Activated CD4-positive, alpha-beta T cell treated with anti-CD3 and anti-CD28 coated beads, Interleukin-2, Interleukin-4, amounts not matched to agents 100 ng/mL and 50 ng/mL, durations not matched to agents 16 hours and 8 hours (primary cell): Measurements from ENCODE around the gene GALNT18.

Experiments
- DNase-seq: peaks from one replicate; pipeline ENCODE4 v3.0.0-alpha.2; 2020; ENCODE audit warnings: low spot score

The GALNT18 gene

DNA sequence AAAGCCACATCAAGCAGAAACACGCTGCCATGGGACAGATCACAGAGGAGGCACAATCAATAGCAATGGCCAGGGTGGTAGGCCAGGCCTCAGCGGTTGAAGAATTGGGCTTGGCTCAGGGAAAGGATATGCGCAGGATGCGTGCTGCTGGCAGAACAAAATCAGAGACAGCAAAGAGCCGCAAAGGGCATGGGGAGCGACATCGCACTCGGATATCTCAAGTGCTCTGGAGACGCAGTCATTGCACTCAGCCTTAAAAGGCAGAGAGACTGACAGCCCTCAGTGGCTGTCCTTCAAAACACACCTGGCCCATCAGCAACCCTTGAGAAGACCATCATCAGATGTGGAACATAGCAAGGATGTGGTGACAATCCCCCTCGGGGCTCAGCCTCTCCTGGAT, 319.2 kb downstream of the GALNT18 start:
- no peak for DNase-seq

DNA sequence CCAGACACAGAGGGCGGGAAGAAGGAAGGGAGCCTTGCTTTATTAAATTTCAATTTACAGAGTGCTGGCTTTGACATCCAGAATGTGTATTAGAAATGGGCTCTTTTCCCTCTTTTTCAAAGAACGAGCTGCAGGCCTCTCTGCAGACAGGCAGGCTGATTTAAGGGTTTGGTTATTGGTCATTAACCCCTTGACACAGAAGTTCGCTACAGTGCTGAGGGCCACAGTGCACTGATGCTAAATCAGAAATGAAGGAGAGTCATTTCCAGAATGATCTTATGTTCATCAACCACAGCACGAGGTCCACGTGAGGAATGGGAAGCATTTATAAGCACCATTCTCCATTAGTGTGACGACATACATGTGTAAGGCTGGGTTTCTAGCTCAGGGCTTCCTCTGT, 320.6 kb downstream of the GALNT18 start:
- no peak for DNase-seq

DNA sequence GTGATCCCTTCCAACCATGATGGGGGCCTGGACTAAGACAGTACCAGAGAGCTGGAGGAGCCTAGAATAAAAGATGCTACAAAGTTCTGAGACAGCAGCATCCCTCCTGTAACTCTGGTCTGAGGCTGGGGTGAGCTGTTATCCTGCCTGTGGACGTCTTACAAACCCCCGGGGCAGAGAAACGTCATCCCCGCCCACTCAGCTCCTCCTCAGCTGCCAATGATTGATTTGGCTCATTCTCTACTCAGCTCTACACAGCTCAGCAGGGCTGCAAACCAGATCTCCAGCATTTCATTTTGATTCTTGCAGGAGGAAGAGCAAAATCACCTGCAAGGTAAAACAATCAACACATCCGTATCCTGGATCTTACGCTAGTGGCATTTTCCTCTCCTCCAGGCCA, 324.2 kb downstream of the GALNT18 start:
- DNase-seq, result no peak

DNA sequence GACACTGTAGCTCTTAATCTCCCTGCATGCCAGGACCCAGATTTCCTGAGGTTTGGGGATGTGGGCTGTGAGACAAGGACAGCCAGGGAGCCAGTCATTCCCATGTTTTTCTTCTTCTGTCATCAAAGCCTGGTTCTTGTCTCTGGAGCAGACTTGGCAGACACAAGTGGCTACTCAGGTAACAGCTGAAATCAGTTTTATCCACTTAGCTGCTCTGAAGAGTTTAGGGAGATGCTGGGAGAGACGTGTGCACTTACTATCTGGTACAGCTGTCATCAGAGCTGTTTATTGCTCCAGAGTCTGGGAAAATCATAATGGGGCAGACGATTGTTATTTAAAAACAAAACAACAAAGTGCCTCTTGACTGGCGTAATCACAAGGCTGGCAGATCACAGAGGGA, 325.4 kb downstream of the GALNT18 start:
- DNase-seq, result no peak

DNA sequence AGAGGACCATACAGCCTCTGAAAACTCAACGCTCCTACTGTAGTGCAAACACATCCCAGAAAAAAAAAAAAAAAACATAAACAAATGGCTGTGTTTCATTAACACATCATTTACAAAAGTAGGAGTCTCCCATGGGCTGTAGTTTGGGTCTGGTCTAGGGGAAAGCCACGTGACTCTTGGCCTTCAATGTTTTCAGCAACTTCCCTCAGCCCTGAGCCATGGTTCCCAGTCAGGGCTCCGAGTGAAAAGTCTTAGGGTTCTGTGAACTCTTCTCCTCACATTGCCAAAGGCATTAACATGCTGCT, 327.3 kb downstream of the GALNT18 start:
- DNase-seq, result no peak

DNA sequence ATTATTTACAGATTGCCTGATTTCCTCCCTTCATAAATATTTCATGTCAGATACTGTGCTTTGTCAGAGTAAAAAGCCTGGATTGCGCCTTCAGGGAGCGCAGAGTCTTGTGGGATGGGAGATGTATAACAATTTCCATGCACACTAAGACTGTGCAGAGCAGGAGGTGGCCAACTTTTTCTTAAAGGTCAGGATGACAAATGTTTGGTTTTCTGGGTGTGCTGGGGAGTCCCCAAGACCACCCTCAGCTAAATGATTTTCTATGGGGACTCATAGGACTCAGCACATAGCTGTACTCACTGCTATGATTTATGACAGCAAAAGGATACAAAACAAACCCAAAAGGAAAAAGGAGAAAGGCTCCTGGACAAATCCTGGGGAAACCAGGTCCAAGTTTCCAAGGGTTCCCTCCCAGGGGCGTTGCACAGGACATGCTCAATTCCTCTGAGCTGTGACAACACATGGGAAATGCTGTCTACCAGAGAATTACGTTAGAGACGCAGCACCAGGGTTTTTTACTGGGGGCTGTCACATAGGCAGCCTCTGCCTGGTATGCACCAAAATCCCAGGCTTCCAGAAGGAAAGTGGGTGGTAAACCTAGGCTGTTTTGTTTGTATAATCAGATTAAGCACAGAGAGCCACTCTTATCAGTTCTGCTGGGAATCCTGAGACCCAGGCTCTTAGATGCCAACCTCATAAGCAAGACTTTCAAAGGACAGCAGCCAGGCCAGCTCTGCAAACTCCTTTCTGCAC, 327.8 kb downstream of the GALNT18 start:
- no peak for DNase-seq

DNA sequence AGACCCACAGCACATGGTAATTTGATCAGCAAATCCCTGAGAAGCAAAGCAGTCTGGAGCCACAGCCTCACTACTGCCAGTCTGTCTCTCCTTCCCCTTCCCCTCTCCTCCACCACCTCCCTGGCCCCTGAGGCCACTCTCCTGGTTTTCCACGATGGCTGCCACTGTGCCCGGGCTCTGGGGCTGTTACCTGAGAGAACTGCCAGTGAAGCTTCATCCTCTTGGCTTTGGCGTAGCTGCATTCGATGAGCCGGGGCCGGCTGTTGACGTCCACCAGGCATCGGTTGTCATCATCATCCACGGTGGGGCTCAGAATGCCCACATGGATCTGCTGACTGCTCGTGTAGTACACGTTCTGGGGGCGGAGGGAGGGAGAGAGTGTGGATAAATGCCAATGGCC, 329.0 kb downstream of the GALNT18 start:
- no peak for DNase-seq

DNA sequence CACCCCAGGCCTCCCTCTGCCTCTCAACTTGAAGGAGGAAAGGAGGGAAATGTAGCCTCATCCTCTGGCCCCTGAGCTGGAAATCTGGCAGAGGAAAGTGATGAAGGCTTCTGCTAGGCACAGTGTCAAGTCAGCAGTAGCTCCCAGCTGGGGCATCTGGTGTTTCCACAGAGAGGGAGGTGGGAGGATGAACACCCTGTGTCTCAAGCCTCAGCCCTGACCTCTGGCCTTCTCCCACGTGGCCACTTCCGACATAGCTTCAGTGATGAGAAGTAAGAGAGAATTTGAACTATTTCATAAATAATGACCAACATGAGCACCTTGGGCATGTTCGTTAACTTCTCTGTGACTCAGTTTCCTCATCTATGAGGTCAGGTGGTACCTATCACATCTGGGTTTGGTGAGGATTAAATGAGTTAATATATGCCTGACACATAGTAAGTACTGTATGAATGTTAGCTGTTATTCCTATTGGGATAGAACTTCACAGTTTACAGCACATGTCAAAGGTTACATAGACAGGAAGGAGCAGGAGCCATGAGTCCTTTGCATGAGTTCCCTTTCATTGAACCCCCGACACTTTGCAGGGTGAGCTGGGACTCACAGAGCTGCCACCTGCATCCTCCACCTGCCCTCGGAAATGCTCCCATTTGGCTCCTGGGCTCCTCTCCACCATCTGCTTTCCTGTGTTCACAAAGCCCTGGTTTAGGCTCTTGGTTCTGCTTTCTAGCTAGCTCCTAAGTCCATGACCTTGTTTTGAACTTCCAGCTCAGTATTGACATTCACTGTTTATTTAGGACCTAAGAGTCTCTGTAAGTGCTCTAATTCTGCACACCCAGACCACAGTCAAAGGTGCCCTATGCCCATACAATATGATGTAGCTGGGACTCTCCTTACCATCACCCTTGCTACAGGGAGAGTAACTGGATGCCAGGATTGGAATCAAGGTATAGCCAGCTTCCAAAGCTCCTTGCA, 330.5 kb downstream of the GALNT18 start:
- DNase-seq, result no peak

DNA sequence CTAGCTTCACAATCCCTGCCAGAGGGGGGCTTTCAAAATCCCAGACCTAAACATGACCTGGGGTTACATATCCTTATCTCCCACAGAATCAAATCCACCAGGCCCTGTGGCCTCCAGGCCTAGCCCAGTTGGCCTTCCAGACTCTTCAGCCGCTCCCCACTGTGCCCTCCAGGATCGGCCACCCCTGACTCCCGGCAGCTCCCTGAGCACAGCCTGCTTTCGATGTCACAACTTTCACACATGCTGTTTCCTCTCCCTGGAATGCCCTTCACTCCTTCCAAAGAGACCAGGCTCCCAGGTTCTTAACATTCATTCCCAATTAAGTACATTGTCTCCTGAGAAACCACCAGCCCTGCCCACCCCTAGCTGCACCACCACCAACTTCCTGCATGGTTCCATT, 331.5 kb downstream of the GALNT18 start:
- DNase-seq, result no peak

DNA sequence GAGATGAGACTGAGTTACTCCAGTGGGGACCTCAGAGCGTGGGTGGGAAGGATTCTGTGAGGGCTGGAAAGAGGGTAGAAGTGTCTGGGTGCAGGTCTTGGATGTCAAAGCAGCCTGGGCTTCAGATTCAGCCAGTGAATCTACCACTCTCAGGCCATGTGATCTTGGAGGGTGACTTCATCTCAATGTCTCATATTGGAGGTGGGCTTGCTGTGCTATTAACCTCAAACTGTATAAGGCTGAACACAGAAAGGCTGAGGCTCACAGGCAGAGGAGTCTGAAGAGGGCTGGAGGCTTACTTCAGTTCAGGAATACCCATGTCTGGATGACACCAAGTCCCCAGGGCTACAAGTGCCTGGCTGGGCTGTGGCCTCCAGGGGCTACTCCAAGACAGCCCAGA, 332.1 kb downstream of the GALNT18 start:
- no peak for DNase-seq

DNA sequence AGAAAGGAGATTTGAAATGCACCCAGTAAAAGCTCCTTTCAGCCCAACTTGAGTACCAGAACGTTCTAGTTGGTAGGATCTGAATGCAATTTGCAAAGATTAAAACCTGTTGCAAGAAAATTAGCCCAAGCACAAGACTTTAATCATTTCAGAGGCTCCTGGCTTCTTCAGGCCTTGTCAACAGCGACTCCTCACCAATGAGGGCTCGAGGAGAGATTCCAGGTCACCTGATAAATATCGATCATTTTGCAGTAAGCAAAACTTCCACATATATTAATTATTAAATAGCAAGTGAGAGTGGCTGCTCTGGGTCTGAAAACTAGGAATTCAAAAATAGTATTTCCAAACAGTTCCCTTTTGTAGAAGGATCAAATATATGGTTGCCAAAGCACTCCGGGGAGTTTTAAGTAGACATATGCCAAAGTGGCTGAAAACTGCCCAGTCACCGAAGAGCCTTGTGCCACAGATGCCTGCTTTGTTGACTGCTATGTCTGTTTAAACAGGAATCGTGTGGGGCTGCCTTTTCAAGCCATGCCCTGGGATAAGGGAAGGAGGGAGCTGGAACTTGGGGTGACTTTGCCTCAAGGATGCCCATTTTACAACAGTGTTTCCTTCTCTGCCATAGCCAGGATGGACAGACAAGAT, 332.7 kb downstream of the GALNT18 start:
- DNase-seq, result no peak

DNA sequence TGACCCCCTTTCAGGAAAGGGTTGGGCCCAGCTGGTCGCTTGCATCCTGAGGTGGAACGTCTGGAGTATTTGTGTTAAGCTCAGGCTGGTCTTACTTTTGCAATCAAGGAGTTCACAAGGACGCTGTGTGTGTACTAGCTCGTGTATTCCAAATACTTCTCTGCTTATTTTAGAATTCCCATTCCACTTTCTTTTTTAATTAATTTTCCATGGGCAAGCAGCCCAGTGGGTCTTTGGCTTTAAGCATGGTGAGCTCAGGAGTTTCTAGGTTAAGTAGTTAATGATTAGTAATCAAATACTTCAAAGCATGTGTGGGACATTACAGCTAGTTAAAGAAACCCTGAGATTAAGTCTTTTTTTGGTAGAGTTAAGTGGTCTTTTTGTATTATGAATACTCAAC, 337.3 kb downstream of the GALNT18 start:
- DNase-seq, result no peak

DNA sequence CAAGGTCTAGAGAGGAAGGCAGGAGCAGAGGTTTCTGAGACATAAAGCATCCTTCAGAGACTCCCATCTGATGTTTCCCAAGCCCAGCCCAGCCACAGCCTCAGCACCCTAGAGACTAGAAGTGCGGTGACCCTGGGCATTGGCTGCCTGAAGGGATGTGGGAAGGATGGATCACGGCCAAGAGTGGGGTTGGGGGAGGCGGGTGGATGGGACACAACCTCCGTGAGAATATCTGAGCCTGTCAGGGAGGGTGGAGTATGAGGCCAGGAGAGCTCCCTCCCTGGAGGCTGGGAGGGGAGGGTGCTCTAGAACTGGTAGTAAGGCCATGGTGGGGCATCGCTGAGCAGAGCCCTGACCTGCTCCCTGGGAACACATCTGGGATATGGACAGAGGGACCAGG, 340.2 kb downstream of the GALNT18 start:
- DNase-seq, result no peak

DNA sequence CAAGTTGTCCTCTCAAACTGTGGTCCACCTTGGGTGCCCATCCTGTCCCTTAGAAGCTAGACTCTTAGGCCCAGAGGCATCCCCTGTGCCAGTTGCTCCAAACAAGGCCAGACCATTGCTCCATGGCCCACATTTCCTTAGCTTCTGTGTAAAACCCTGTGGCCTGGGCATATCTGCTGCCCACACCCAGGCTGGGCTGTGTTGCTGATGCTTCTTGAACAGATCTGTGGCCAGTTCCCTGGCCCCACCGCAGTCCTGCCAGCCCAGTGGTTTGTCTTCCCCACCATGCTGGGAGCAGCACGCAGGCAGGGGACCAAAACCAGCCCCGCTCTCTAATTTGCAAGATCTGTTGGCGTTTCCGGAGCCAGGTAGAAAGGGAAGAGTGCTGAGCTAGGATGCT, 341.0 kb downstream of the GALNT18 start:
- no peak for DNase-seq

DNA sequence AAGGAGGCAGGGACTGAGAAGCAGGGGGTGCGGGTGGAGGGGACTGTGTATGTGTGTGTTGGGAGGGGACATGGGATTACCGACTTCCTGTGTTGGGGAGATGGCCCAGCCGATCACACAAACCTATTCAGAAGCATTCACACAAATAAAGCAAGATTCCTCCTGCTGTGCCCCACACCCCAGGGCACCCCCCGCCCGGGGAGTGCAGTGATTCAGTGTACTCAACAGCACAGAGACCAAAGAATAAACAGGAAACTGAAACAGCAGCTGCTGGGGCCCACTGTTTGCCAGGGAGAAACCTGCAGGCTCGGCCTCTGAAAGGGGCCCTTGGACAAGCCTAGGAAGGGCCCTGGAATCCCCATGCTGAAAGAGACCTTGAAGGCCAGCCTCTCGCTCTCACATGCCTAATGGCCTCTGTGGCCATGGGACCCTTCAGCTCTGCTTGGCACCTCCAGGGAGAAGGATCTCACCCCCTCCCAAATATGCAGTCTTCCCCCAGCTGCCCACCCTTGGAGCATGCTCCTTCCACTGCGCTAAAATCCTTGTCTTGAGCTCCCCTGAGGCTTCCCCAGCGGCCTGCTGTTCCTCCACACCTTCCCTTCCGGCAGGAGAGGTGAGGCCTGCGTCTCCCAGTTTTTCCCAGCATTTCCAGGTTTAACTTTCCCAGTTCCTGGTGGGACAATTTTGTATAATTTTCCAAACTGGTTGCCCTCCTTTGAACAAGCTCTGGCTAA, 341.7 kb downstream of the GALNT18 start:
- no peak for DNase-seq

DNA sequence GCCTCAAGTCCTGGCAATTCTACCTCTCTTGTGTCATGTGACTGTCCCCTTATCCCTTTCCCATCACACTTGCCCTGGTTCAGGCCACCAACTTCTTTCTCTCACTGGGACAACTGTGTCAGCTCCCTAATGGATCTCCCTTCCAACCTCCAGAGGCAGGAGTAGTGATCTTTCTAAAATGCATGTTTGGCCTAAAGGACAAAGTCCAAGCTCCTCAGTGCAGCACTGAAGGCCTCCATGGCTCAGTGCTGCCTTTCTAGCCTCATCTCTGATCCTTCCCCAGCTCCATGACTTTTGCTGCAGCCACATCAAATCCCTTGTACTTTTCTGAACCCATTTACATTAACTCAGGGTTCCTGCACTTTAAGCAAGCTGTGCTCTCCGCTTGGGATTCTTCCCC, 349.6 kb downstream of the GALNT18 start:
- DNase-seq, result no peak

DNA sequence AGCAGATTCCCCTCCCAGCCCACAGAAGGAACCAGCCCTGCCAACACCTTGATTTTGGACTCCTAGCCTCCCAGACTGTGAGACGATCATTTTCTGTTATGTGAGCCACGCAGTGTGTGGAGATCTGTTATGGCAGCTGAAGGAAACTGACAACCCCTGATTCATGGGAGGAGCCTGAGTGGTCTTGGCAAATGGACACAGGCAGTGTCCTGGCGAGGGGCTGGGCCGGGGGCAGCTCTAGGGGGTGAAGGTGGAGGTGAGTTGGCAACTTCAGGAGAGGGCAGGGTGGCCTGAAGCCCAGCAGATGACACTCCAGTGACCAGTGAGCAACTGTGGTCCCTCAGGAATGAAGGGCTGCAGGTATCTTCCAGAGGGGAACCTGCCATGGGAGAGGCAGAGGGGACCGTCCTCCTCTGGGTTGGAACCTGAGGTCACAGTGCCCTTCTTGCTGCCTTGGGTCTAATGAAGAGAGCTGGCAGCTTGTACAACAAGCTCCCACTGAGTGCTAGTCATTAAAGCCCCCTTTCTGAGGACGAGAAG, 351.5 kb downstream of the GALNT18 start:
- no peak for DNase-seq

DNA sequence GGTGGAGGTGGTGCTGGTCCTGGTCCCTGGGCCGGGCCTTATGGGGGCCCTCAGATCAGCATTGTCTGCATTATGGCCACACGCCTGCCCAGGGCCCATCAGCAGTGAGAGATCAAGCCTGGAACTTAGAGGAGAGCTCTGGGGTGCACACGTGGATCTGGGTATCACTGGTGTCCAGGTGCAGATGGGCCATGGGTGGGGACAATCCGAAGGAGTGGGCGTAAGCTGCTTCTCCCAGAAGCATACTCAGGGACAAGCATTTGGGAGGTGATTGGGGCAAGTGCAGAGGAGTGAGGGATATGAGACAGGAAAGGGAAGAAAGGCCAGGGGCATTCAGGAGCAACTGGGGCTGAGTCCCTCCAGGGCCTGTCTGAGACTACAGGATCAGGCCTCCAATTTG, 353.1 kb downstream of the GALNT18 start:
- DNase-seq, result no peak

DNA sequence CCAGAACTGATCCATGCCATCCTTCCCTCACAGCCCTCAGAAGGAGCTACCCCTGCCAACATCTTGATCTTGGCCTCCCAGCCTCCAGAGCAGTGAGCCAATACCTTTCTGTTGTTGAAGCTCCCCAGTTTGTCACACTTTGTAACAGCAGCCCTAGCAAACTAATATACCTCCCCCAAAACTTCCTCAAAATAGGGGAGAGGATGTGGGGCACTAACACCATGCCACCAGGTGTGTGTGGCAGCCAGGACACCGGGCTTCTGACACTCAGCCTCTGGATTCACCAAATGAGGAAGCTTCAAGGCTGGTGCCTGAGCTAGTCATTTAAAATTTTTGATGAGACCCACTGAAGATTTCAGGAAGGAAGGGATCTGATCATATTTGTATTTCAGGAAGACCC, 353.7 kb downstream of the GALNT18 start:
- DNase-seq, result no peak

DNA sequence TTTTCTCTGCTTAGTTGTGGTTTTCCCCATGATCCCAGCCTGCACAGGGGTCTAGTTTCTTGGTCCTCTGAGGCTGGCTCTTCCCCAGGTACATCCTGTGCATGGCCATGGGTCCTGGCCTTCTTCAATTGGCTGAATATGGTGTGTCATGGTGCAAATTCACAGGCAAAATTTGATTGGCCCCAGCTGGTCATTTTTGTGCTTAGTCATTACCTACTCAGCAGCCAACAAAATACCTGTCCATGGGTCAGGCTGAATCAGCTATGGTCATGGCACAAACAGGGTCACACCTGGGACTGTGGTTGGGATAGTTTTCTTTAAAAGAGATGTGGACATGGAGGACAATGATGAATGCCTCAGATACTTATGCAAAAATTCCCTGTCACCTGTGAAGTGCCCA, 354.5 kb downstream of the GALNT18 start:
- DNase-seq, result no peak

DNA sequence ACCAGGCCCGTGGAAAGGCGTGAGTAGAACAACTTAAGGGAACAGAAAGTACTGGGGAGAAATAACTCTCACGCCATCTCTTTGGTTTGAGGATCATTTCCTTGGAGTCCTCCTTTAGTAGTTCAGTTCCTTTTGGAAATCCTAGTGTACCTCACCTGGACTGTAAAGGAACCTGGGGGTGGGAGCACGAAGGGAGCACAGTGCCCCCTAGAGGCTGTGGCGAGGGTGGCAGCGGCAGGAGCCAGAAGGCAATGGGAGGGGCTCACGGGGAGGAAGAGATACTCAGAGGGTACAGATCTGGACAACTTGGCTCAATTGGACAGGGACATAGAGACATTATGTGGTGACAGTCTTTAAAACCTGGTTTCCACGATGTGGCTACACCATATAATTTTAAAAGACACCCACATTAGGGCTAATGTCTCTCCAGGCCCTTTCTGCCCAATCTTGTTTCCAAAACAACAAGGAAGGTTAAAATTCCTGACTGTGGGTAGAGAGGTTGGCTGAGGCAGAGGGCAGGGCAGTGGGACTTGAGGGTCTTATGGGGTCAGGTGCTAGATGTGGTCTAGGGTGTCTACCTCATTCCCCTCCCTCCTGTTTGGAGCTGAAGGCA, 355.7 kb downstream of the GALNT18 start:
- DNase-seq, result peak; percentile 59

DNA sequence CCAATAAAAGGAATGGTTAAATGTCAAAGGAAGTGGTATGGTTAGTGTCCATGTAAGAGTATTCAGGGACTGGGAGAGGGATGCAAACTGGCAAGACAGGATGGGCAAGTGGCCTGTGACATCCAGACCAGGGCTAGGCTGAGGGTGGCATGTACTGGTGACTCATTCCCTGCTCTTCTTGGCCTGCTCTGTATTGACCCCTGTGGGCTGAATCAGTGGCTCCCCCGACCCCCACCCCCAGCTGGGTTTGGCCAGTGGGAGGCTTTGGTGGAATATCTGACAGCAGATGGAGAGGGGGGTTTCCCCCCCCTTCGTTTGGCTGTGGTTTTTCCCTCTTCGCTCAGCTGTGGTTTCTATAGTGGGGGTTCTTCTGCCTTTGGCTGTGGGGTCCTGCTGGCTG, 356.5 kb downstream of the GALNT18 start:
- no peak for DNase-seq
